H1 (cell line): ENCODE measurements around the gene MYO7B. TPM values are rescaled to one million over a fixed set of nuclear protein-coding genes. Genes with fewer than 3 reads are reported as not detected.
A peak's percentile ranks its signal among the peaks of the same experiment; 100 is the strongest.

Source experiments
- CTCF ChIA-PET: fragments of 300-600 bp; sonication (Branson Sonifier 250); formaldehyde crosslinking; loops from one replicate; lab custom pipeline; 2021; ENCODE audit not compliant: partially characterized antibody; lab: Charles Lee
- POLR2A ChIA-PET: fragments of 300-600 bp; sonication (Branson Sonifier 250); formaldehyde crosslinking; loops from one replicate; lab custom pipeline; 2021; ENCODE audit warnings: inconsistent platforms; ENCODE audit not compliant: partially characterized antibody; lab: Charles Lee
- DNase-seq, 2 experiments: peaks; one replicate each; pipeline versions ENCODE4 v3.0.0 to v3.0.0-alpha.2; 2010 to 2022; ENCODE audit warnings: low spot score in 2 of 2, low read depth in 1 of 2, mixed read lengths in 1 of 2
- FAIRE-seq: peaks from 2 replicates; lab custom pipeline; 2011; peaks lifted over from hg19 to GRCh38; lab: Jason Lieb, UNC
- H2AFZ ChIP-seq: 2 replicates; pipeline ENCODE4 v1.8.1; 2012; ENCODE audit warnings: low read length, inconsistent platforms
- H2AK5ac ChIP-seq: 2 replicates; pipeline ENCODE4 v1.6.1; 2013; ENCODE audit warnings: low read depth, low read length
- H2BK120ac ChIP-seq: replicated peaks from 2 replicates; pipeline ENCODE3; 2013; ENCODE audit warnings: low read depth, low read length, inconsistent platforms
- H2BK12ac ChIP-seq: 2 replicates; pipeline ENCODE4 v1.6.1; 2013; ENCODE audit warnings: low read depth, low read length
- H2BK15ac ChIP-seq: 2 replicates; pipeline ENCODE4 v1.6.1; 2013; ENCODE audit warnings: low read length
- H2BK20ac ChIP-seq: 2 replicates; pipeline ENCODE4 v1.6.1; 2013; ENCODE audit warnings: low read length
- H2BK5ac ChIP-seq: 2 replicates; pipeline ENCODE4 v1.6.1; 2013; ENCODE audit warnings: low read depth, low read length
- H3K14ac ChIP-seq: 2 replicates; pipeline ENCODE4 v1.6.1; 2013; ENCODE audit warnings: inconsistent platforms; ENCODE audit not compliant: insufficient read length
- H3K18ac ChIP-seq: 2 replicates; pipeline ENCODE4 v1.6.1; 2013; ENCODE audit warnings: low read length; ENCODE audit errors: extremely low read depth
- H3K23ac ChIP-seq: 2 replicates; pipeline ENCODE4 v1.6.1; 2013; ENCODE audit warnings: inconsistent platforms; ENCODE audit not compliant: insufficient read length
- H3K23me2 ChIP-seq: 2 replicates; pipeline ENCODE4 v1.6.1; 2013; ENCODE audit warnings: low read depth, low read length
- H3K27ac ChIP-seq: 2 replicates; pipeline ENCODE4 v1.6.1; 2011; ENCODE audit warnings: low read depth, low read length, inconsistent platforms
- H3K27me3 ChIP-seq, 4 experiments: replicated peaks in 1 of 4; 1 replicate in 1 of 4; 2 replicates in 3 of 4; pipeline versions ENCODE4 v1.6.1 to v1.8.1; 2011 to 2013; ENCODE audit warnings: low read length in 3 of 4, mild to moderate bottlenecking in 3 of 4, inconsistent platforms in 2 of 4, mixed read lengths in 2 of 4, moderate library complexity in 1 of 4; ENCODE audit not compliant: control insufficient read depth in 3 of 4, insufficient read depth in 3 of 4; ENCODE audit errors: extremely low read depth in 1 of 4
- H3K36me3 ChIP-seq, 4 experiments: 2 replicates each; pipeline versions ENCODE4 v1.6.1 to v1.8.1; 2011 to 2013; ENCODE audit warnings: mild to moderate bottlenecking in 4 of 4, low read length in 3 of 4, moderate library complexity in 2 of 4, control low read depth in 1 of 4, inconsistent platforms in 1 of 4; ENCODE audit not compliant: insufficient read depth in 4 of 4, control insufficient read depth in 2 of 4
- H3K4ac ChIP-seq: replicated peaks from 2 replicates; pipeline ENCODE3; 2013; ENCODE audit warnings: low read length, low read depth, mixed read lengths, inconsistent platforms; ENCODE audit not compliant: insufficient read length
- H3K4me1 ChIP-seq, 4 experiments: replicated peaks in 1 of 4; 1 replicate in 1 of 4; 2 replicates in 3 of 4; pipeline versions ENCODE4 v1.6.1 to v1.8.1; 2011 to 2013; ENCODE audit warnings: low read length in 3 of 4, inconsistent platforms in 2 of 4, mixed read lengths in 1 of 4; ENCODE audit not compliant: insufficient read depth in 4 of 4, control insufficient read depth in 3 of 4
- H3K4me2 ChIP-seq, 2 experiments: 2 replicates each; pipeline versions ENCODE4 v1.6.1 to v1.8.1; 2011 to 2013; ENCODE audit warnings: low read depth in 2 of 2, low read length in 2 of 2, control low read depth in 1 of 2, inconsistent platforms in 1 of 2, mild to moderate bottlenecking in 1 of 2; ENCODE audit not compliant: insufficient read depth in 1 of 2
- H3K4me3 ChIP-seq, 4 experiments: fragments of 200-600, 300-600 bp in 1 of 4; sonication (generic), shearing (Covaris generic), sonication (Bioruptor Twin) in 1 of 4; 2 replicates each; pipeline versions ENCODE4 v1.5.1 to v1.8.1; 2011 to 2016; ENCODE audit warnings: low read length in 4 of 4, low read depth in 3 of 4, control low read depth in 2 of 4, inconsistent platforms in 2 of 4, mild to moderate bottlenecking in 2 of 4, mixed read lengths in 1 of 4, moderate library complexity in 1 of 4; ENCODE audit not compliant: insufficient read depth in 2 of 4; ENCODE audit errors: extremely low read depth in 1 of 4
- H3K56ac ChIP-seq: replicated peaks from 2 replicates; pipeline ENCODE3; 2013; ENCODE audit warnings: low read depth, mild to moderate bottlenecking, mixed read lengths, low read length, inconsistent platforms; ENCODE audit not compliant: insufficient read length
- H3K79me1 ChIP-seq: 2 replicates; pipeline ENCODE4 v1.6.1; 2013; ENCODE audit warnings: low read depth, low read length, control low read depth
- H3K79me2 ChIP-seq, 2 experiments: 2 replicates each; pipeline versions ENCODE4 v1.6.1 to v1.8.1; 2012 to 2013; ENCODE audit warnings: low read length in 2 of 2, mild to moderate bottlenecking in 2 of 2, inconsistent platforms in 1 of 2; ENCODE audit not compliant: insufficient read depth in 2 of 2, control insufficient read depth in 1 of 2
- H3K9ac ChIP-seq, 4 experiments: replicated peaks in 1 of 4; 1 replicate in 1 of 4; 2 replicates in 3 of 4; pipeline versions ENCODE4 v1.6.1 to v1.8.1; 2011 to 2013; ENCODE audit warnings: low read depth in 3 of 4, low read length in 3 of 4, control low read depth in 2 of 4, mild to moderate bottlenecking in 2 of 4, moderate library complexity in 2 of 4, inconsistent platforms in 1 of 4; ENCODE audit errors: extremely low read depth in 1 of 4
- H3K9me3 ChIP-seq, 2 experiments: 2 replicates each; pipeline versions ENCODE4 v1.6.1 to v1.8.1; 2012 to 2013; ENCODE audit warnings: mild to moderate bottlenecking in 2 of 2, moderate library complexity in 2 of 2, control low read depth in 1 of 2, inconsistent platforms in 1 of 2, low read depth in 1 of 2, low read length in 1 of 2, mixed read lengths in 1 of 2; ENCODE audit not compliant: insufficient read depth in 2 of 2
- H4K20me1 ChIP-seq, 2 experiments: replicated peaks in 1 of 2; 2 replicates each; pipeline versions ENCODE3 to v1.8.1; 2011 to 2013; ENCODE audit warnings: inconsistent platforms in 2 of 2, low read length in 2 of 2, mild to moderate bottlenecking in 1 of 2; ENCODE audit not compliant: insufficient read depth in 2 of 2, control insufficient read depth in 1 of 2
- H4K5ac ChIP-seq: 2 replicates; pipeline ENCODE4 v1.6.1; 2013; ENCODE audit warnings: low read length, low read depth, mixed read lengths, inconsistent platforms; ENCODE audit not compliant: insufficient read length
- H4K8ac ChIP-seq: 2 replicates; pipeline ENCODE4 v1.8.0; 2013; ENCODE audit warnings: mild to moderate bottlenecking, moderate library complexity, low read length, inconsistent platforms; ENCODE audit not compliant: insufficient read depth; ENCODE audit errors: extremely low read depth
- H4K91ac ChIP-seq: replicated peaks from 2 replicates; pipeline ENCODE3; 2013; ENCODE audit warnings: low read length, mixed read lengths, inconsistent platforms; ENCODE audit not compliant: insufficient read length
- CEBPB ChIP-seq: IDR thresholded peaks from 2 replicates; pipeline ENCODE4 v1.6.1; 2012; ENCODE audit warnings: low read depth, low read length
- CREB1 ChIP-seq: IDR thresholded peaks from 2 replicates; pipeline ENCODE4 v1.6.1; 2012; ENCODE audit warnings: inconsistent platforms
- EGR1 ChIP-seq: IDR thresholded peaks from 2 replicates; pipeline ENCODE4 v1.6.1; 2011; ENCODE audit warnings: low read depth, low read length, borderline replicate concordance
- EP300 ChIP-seq, 2 experiments: IDR thresholded peaks; 1 replicate in 1 of 2; 2 replicates in 1 of 2; pipeline ENCODE4 v1.6.1; 2011 to 2012; ENCODE audit warnings: low read depth in 2 of 2, low read length in 2 of 2, mild to moderate bottlenecking in 2 of 2, borderline replicate concordance in 1 of 2, inconsistent platforms in 1 of 2, moderate library complexity in 1 of 2
- HDAC6 ChIP-seq: IDR thresholded peaks from one replicate; pipeline ENCODE4 v1.7.1; 2012; ENCODE audit warnings: low read depth, mild to moderate bottlenecking, inconsistent platforms, low read length, moderate library complexity
- JUN ChIP-seq: IDR thresholded peaks from 2 replicates; pipeline ENCODE4 v1.6.1; 2011; ENCODE audit warnings: low read depth, mild to moderate bottlenecking, improper control_type of control experiment, low read length
- JUND ChIP-seq: IDR thresholded peaks from 2 replicates; pipeline ENCODE4 v1.6.1; 2011; ENCODE audit warnings: mild to moderate bottlenecking, improper control_type of control experiment, low read length
- KDM1A ChIP-seq: fragments of 200-600, 300-600 bp; sonication (generic); IDR thresholded peaks from 2 replicates; pipeline ENCODE4 v1.7.1; 2016; ENCODE audit warnings: mild to moderate bottlenecking, low read length, borderline replicate concordance
- POLR2AphosphoS5 ChIP-seq: IDR thresholded peaks from 2 replicates; pipeline ENCODE4 v1.6.1; 2011; ENCODE audit warnings: low read depth, low read length
- SIRT6 ChIP-seq: IDR thresholded peaks from one replicate; pipeline ENCODE4 v1.7.1; 2012; ENCODE audit warnings: low read length, inconsistent platforms
- SP2 ChIP-seq: IDR thresholded peaks from 2 replicates; pipeline ENCODE4 v1.6.1; 2012; ENCODE audit warnings: mild to moderate bottlenecking, low read length, inconsistent platforms
- WGBS, 2 experiments: shearing (Covaris generic) in 1 of 2; methylation state at CpG; one replicate each; pipeline versions ENCODE4 v1.1.6 to v1.1.7; 2013 to 2015; ENCODE audit warnings: low lambda C conversion rate in 2 of 2, mixed read lengths in 2 of 2, inconsistent platforms in 1 of 2, low coverage in 1 of 2, missing lambda C conversion rate in 1 of 2; ENCODE audit not compliant: insufficient replicate concordance in 2 of 2, insufficient coverage in 1 of 2, insufficient read length in 1 of 2; ENCODE audit errors: extremely low coverage in 1 of 2, missing lambda C conversion rate in 1 of 2; 5-methylcytosine and 5-hydroxymethylcytosine counted together
- polyA plus RNA-seq, 7 experiments: library from polyadenylated mRNA; depleted of rRNA in 3 of 7; stranded (reverse) in 5 of 7; unstranded in 2 of 7; fragments of >200 nt in 5 of 7; fragments of 200-250 nt in 2 of 7; gene quantifications; 1 replicate in 5 of 7; 2 replicates in 1 of 7; 4 replicates in 1 of 7; pipeline versions ENCODE4 v1.2.1 to v1.2.3, GENCODE V29; 2011 to 2013; ENCODE audit warnings: missing spikeins in 2 of 7, mixed read lengths in 2 of 7
- total RNA-seq: library from RNA; stranded (reverse); fragmentation: NEBNext Ultra II Directional; extraction: Animal tissue kit (Norgen Biotek cat#: 25700); gene quantifications from 2 replicates; pipeline ENCODE4 v1.2.1, GENCODE V29; 2021

MYO7B gene
- total and polyA plus RNA-seq, 2 of the 8 experiments (the other 6 are each of a cell fraction or from before 2014, with no cell fraction given) = not detected

GRCh38 chr2:127634626-127635379 lies 99.3 kb downstream of the MYO7B start:
- FAIRE-seq (no peak), DNase-seq (no peak)
- H2BK12ac ChIP-seq = 0 out of 2 replicates have a peak overlapping the region, but pooled peaks have one; percentile 17
- H2AK5ac ChIP-seq = no peak overlapping the region; the same call in 1 of the 2 replicates
- CTCF ChIA-PET = interaction anchor here (1.0 to 9.8 kb wide), 2 partner anchors 17 to 44 kb away, joined by 5 to 114 read pairs; no protein-coding TSS in a partner anchor
- H3K36me3 ChIP-seq = no peaks in the 10 kb centered on the region
- H4K5ac ChIP-seq = no peak overlapping the region
- no peaks in the 10 kb centered on the region for H3K9me3 ChIP-seq
- no peak overlapping the region for H3K4me3 ChIP-seq
- POLR2A ChIA-PET = no interaction called here
- H3K4ac ChIP-seq = no peak overlapping the region
- 91% methylated on average over 16 of the region's 17 CpGs; no CpG with 5 or more reads in 1 of the 2 experiments for WGBS, 2 experiments
- no peak overlapping the region for H2BK20ac ChIP-seq
- H3K79me2 ChIP-seq = no peaks in the 10 kb centered on the region
- no peak overlapping the region; the same call in 1 of the 2 replicates for H2BK15ac ChIP-seq
- H3K4me2 ChIP-seq = no peak overlapping the region
- no peak overlapping the region for H2BK5ac ChIP-seq
- no peak overlapping the region for H4K91ac ChIP-seq
- no peak overlapping the region for H3K56ac ChIP-seq
- no peak overlapping the region for H2AFZ ChIP-seq
- no peak overlapping the region for H3K9ac ChIP-seq
- H3K27me3 ChIP-seq = no peaks in the 10 kb centered on the region
- H3K79me1 ChIP-seq = no peaks in the 10 kb centered on the region
- no peaks in the 10 kb centered on the region for H3K23me2 ChIP-seq
- H3K27ac ChIP-seq = no peak overlapping the region
- H3K18ac ChIP-seq = no peak overlapping the region
- H3K23ac ChIP-seq = no peak overlapping the region
- H2BK120ac ChIP-seq = no peak overlapping the region
- H4K8ac ChIP-seq = no peak overlapping the region
- no peaks in the 10 kb centered on the region for H4K20me1 ChIP-seq
- peaks cover 0 to 19% (median 7%) of the 10 kb centered on the region in 4 experiments; a peak in 6 of 7 replicates for H3K4me1 ChIP-seq
- H3K14ac ChIP-seq = no peak overlapping the region
- TF ChIP-seq SP2 (no peak), KDM1A (no peak), POLR2AphosphoS5 (no peak), JUN (no peak), HDAC6 (no peak), SIRT6 (no peak), JUND (no peak), CREB1 (no peak), EGR1 (no peak), EP300 (IDR thresholded peaks at IDR 0.05; ENCODE audit: borderline replicate concordance in 1 of 2, low read depth in 2 of 2, low read length in 2 of 2) (no peak), CEBPB (no peak)
